ENCODE measurements around the gene RGS7. TPM values are rescaled to one million over a fixed set of nuclear protein-coding genes. Genes with fewer than 3 reads are reported as not detected.

RGS7 gene
- total RNA-seq, 4 donors from 2014 or later = 0.39 TPM; not detected in 3

- Histone ChIP-seq H3K27me3 (no peaks in the 10 kb centered on the region), H3K4me1 (no peaks in the 10 kb centered on the region), H3K27ac (no peak overlapping the region), H3K4me3 (replicated peaks in 1 of 3) (no peak overlapping the region), H3K9me3 (no peaks in the 10 kb centered on the region), H3K36me3 (no peaks in the 10 kb centered on the region)
- intact Hi-C loops (cut with DNase I) = no loop called here
- no peak for DNase-seq
- 82 to 90% methylated on average over 3 of the region's 3 CpGs for WGBS, 2 donors
- TF ChIP-seq, protein P1, sequence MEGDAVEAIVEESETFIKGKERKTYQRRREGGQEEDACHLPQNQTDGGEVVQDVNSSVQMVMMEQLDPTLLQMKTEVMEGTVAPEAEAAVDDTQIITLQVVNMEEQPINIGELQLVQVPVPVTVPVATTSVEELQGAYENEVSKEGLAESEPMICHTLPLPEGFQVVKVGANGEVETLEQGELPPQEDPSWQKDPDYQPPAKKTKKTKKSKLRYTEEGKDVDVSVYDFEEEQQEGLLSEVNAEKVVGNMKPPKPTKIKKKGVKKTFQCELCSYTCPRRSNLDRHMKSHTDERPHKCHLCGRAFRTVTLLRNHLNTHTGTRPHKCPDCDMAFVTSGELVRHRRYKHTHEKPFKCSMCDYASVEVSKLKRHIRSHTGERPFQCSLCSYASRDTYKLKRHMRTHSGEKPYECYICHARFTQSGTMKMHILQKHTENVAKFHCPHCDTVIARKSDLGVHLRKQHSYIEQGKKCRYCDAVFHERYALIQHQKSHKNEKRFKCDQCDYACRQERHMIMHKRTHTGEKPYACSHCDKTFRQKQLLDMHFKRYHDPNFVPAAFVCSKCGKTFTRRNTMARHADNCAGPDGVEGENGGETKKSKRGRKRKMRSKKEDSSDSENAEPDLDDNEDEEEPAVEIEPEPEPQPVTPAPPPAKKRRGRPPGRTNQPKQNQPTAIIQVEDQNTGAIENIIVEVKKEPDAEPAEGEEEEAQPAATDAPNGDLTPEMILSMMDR (IDR thresholded peaks at IDR 0.05) = no peak
- TF ChIP-seq POLR2A (IDR thresholded peaks at IDR 0.05) = no peak
Observed at GRCh38 chr1:240927821-240928220, 429.2 kb downstream of the RGS7 start.

DNA sequence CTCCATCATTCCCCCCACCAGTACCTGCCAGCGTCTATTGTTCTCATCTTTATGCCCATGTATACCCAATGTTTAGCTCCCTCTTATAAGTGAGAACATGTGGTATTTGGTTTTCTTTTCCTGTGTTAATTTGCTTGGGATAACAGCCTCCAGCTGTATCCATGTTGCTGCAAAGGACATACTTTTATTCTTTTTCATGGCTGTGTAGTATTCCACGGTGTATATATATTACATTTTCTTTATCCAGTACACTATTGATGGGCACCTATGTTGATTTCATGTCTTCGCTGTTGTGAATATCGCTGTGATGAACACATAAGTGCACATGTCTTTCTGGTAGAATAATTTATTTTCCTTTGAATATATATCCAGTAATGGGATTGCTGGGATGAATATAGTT lies 431.7 kb downstream of the RGS7 start:
- Histone ChIP-seq H3K36me3 (no peaks in the 10 kb centered on the region), H3K9me3 (no peaks in the 10 kb centered on the region), H3K4me3 (replicated peaks in 1 of 3) (no peak overlapping the region), H3K4me1 (no peaks in the 10 kb centered on the region), H3K27me3 (no peaks in the 10 kb centered on the region), H3K27ac (no peak overlapping the region)
- intact Hi-C loops (cut with DNase I) = no loop called here
- TF ChIP-seq, protein P1 (IDR thresholded peaks at IDR 0.05) = no peak
- TF ChIP-seq POLR2A (IDR thresholded peaks at IDR 0.05) = no peak
- DNase-seq = no peak
- 91 to 94% methylated on average over 4 of the region's 4 CpGs for WGBS, 2 donors

- Histone ChIP-seq H3K9me3 (no peaks in the 10 kb centered on the region), H3K27ac (no peak overlapping the region), H3K4me1 (no peaks in the 10 kb centered on the region), H3K4me3 (replicated peaks in 1 of 3) (no peak overlapping the region), H3K27me3 (no peaks in the 10 kb centered on the region), H3K36me3 (no peaks in the 10 kb centered on the region)
- intact Hi-C loops (cut with DNase I) = no loop called here
- no peak for DNase-seq
- 88 to 92% methylated on average over 1 of the region's 1 CpG for WGBS, 2 donors
- TF ChIP-seq, protein P1 (IDR thresholded peaks at IDR 0.05) = no peak
- no peak for TF ChIP-seq POLR2A (IDR thresholded peaks at IDR 0.05)
Observed at GRCh38 chr1:240917976-240918375, 439.0 kb downstream of the RGS7 start.

DNA sequence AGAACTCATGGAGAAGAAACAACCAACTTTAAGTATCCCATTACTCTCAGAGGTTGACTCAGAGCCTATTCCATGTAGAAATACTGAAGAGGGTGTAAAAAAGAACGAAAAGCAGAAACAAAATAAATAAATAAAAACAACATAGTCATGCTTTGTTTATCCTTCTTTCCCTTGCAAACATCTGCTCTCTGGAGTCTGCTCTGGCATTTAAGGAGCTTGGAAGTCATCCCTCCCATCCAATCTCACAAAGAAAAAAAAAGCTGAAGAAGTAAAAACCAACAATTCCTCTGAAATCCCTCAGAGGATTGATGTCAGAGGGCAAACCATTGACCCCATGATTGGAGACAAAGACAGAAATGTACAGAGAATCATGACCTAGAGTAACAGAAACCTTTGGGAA lies 442.5 kb downstream of the RGS7 start:
- no peak overlapping the region for H3K4me3 ChIP-seq (replicated peaks in 1 of 3)
- DNase-seq = no peak
- TF ChIP-seq, protein P1 (IDR thresholded peaks at IDR 0.05) = no peak
- no peak for TF ChIP-seq POLR2A (IDR thresholded peaks at IDR 0.05)
- no peak overlapping the region for H3K27ac ChIP-seq
- H3K36me3 ChIP-seq = no peaks in the 10 kb centered on the region
- no peaks in the 10 kb centered on the region for H3K9me3 ChIP-seq
- no peaks in the 10 kb centered on the region for H3K4me1 ChIP-seq
- 16 to 25% methylated on average over 1 of the region's 1 CpG for WGBS, 2 donors
- intact Hi-C loops (cut with DNase I) = no loop called here
- no peaks in the 10 kb centered on the region for H3K27me3 ChIP-seq

GRCh38 chr1:240912821-240913220 lies 444.2 kb downstream of the RGS7 start:
- no peaks in the 10 kb centered on the region for H3K4me1 ChIP-seq
- DNase-seq = no peak
- H3K9me3 ChIP-seq = no peaks in the 10 kb centered on the region
- intact Hi-C loops (cut with DNase I) = no loop called here
- H3K27me3 ChIP-seq = no peaks in the 10 kb centered on the region
- no peak overlapping the region for H3K4me3 ChIP-seq (replicated peaks in 1 of 3)
- H3K27ac ChIP-seq = no peak overlapping the region
- 65 to 76% methylated on average over 4 of the region's 4 CpGs for WGBS, 2 donors
- no peak for TF ChIP-seq POLR2A (IDR thresholded peaks at IDR 0.05)
- TF ChIP-seq, protein P1 (IDR thresholded peaks at IDR 0.05) = no peak
- no peaks in the 10 kb centered on the region for H3K36me3 ChIP-seq

Measured in thyroid gland (tissue), 4 donors.